Measurements from ENCODE around the gene CCDC190. TPM values are rescaled to one million over a fixed set of nuclear protein-coding genes. Genes with fewer than 3 reads are reported as not detected.
"Not testable (repeated sequence)": the region's sequence is repeated elsewhere in the genome, so short reads cannot be mapped to it uniquely, and the experiment has no call there.

The CCDC190 gene, protein sequence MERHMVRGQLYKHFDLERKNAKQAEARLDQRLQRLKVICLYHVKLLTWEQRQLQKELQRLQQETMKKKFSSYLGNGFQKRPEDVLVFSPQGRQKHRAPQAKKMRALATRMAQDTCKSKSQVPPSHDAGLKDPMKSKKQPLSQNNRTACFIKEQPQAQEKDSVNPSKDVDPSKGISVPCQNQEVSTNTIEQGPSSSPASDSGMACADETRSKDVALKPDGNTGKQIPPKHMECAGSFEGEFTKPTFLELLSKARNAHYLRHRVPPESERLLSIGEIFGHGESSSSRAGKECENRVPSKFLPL
- 1 to 10 TPM in 1 of 5 donors, under 1 TPM in 4; 0.60 to 1.2 (median 0.69) TPM for polyA plus RNA-seq (ENCODE audit: insufficient read depth in 1 of 5, insufficient read length in 5 of 5, low replicate concordance in 1 of 5)
- long read RNA-seq, donor 1, result 0 reads
- long read RNA-seq, donor 2, result 0 reads
- long read RNA-seq, donor 3, result 0 reads
- long read RNA-seq, donor 4, result 0 reads
- long read RNA-seq, donor 5, result 0 reads
- long read RNA-seq, donor 6, result 0 reads
- long read RNA-seq, donor 7, result 0 reads
- long read RNA-seq, donor 8, result 0 reads

- peak; percentile 14 to 16 for DNase-seq
These were observed at the start of gene CCDC190 for GRCh38 chr1:162861101-162861500. TSS of gene CCDC190 (minus strand) at chr1:162861175. CDS start at chr1:162859646, 1,529 bp downstream.

GRCh38 chr1:162910161-162910560 is 49.2 kb upstream of the CCDC190 start:
- DNase-seq, result no peak

- no peak for DNase-seq
These were observed 47.8 kb upstream of the CCDC190 start for GRCh38 chr1:162908780-162909179.

DNA sequence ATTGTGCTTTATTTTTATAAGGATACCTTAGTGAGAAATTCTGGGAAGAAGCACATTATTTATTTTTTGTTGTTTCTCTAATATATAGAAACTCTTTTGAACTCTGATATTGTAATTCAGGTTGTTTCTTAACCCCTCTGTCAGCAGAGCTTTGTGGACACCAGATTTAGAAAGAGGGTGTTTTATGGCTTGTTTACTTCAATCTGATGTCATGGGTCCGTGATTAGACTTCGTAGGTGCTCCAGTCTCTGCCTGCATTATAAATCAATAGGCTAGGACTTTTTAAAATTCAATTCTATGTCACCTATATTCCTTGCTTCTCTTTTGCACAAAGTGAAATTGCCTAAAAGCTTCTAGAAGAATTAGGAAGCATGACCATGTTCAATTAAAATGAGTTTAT is 47.3 kb upstream of the CCDC190 start:
- DNase-seq, result no peak

DNA sequence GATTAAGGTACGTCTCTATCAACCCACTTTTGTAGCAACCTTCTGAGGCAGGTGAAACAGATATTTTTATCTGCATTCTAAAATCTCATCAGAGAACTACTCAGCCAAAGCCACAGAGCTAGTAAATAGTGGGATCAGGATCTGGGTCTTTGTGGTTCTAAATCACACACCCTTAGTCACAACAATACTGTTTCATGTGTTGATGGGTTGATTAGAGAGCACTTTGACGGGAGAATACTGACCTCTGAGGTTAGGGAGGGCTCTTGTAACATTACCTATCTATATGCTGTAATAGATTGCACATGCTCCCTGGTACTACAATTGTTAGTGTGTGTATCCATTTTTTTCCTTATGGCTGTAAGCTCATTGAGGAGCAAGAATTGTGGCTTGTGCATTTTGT is 45.5 kb upstream of the CCDC190 start:
- no peak for DNase-seq

DNA sequence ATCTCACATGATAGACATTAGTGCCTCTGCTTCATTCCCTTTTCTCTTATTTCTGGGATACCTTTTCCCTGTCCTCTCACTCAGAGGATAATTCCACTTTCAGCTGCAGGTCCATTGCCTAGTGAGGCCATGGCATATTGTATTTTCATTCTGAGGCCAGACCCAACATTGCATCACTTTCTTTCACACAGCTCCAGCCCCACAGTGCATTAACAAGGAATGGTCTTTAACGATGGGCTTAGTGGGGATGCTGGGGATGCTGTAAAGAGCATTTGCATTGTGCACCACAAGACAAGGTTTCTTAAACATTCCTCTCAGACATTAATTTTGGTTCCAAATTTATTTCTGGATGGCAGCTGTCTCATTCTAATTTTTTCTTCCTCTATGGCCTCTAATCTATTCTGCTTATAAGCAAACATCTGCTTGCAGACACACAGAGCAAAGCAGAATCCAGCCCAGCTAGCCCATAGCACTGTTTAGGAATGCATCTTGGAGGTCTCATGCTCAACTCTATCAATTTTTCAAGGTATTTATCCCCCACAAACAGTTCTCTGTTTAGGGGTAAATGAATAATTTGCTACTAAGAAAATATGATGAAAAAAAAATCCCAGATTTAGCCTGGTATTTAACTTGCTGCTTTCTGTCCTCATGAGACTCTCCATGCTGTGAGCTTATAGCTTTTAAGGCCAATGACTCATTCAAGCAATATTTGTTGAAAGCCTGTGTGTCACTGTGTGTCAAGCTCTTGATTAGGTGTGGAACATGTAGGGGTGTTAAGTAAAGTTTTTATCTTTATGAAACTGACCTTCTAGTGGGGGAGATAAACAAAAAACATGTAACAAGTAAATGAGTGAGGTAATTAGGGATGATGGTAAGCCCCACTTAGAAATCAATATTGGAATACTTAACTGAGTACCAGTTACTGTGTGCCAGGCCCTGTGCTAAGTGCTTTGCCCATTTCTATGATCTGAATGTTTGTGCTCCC is 44.5 kb upstream of the CCDC190 start:
- no peak for DNase-seq

DNA sequence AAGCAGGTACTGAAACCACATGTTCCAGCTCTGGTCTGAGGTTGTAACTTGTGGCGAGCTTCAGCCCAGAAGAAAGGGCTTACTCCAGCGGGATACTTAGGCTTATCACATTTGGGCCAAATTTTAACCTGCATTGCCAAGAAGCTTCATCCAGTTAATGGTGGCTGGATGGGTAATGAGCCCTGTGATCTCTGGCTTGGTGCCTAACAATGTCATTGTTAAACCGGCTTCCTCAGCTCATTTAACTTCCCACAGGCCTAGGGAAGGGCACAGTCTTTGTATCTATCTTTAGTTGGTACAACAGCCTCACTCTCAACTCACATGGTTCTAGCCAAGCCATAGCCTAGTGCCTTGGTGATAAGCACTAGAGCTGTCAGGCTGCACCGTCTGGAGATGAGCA is 43.6 kb upstream of the CCDC190 start:
- no peak for DNase-seq

DNA sequence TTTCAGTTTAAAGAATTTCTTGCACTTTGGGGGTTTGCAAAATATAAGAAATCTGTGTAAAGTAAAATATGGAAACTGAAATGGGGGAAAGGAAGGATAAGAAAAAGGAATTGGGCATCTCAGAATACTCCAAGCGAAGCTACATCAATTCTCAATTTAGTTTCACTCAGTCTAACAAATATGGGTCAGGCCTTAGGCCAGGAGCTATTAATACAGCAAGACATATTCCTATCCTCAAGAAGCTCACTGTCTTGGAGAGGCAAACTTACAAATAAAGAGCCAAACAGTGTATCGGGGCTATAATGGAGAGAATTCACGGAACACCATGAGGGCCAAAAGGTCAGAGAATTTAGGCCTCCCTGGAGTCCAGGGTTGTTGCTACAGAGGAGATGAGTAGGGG is 43.0 kb upstream of the CCDC190 start:
- no peak for DNase-seq

- DNase-seq, result no peak
These were observed 42.3 kb upstream of the CCDC190 start for GRCh38 chr1:162903246-162903645.

- no peak for DNase-seq
These were observed 41.4 kb upstream of the CCDC190 start for GRCh38 chr1:162902416-162902815.

DNA sequence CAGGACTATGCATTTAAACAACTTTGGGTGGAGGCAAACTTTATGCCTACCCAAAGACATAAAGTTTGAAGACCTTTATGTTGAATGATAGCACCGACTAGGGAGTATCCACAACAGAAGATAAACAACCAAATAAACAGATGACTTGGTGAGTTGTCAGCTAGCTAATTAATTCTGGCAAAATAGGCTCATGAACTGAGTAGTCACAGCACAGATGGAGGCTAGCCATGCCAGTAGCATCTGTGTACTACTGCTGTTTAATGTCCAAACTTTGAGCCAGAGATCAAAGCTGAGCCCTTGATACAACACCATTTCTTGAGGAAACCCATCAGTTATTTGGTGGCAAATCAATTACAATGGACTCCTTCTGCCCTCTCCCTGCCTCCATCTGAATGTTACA is 40.3 kb upstream of the CCDC190 start:
- no peak for DNase-seq

DNA sequence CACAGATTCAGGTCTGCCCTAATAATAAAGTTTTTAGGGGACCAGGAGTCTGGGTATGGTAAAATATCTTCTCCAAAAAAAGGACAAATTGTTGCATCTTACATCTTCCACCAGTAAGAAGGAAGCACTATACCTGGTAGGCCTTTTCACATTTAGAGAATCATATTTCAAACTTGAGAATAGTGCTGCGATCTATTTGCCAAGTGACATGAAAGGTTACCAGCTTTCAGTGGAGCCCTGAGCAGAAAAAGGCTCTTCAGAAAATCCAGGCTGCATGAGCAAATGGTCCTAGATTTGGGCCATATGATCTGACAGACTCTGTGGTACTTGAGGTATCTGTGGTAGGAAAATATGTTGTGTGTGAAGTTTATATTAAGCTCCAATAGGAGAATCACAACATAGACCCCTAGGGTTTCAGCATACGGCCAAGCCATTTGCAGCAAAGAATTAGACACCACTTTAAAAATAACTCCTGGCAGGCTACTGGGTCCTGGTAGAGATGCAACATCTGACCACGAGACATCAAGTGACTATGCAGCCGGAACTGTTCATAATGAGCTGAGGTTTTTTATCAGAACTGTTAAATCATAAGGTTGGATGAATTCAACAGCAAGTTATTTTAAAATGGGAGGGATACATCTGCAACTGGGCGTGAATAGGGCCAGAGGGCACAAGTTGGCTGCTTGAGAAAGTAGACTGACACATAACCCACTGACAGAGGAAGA is 38.6 kb upstream of the CCDC190 start:
- no peak for DNase-seq

GRCh38 chr1:162893612-162893908 is 32.6 kb upstream of the CCDC190 start:
- no peak for DNase-seq

DNA sequence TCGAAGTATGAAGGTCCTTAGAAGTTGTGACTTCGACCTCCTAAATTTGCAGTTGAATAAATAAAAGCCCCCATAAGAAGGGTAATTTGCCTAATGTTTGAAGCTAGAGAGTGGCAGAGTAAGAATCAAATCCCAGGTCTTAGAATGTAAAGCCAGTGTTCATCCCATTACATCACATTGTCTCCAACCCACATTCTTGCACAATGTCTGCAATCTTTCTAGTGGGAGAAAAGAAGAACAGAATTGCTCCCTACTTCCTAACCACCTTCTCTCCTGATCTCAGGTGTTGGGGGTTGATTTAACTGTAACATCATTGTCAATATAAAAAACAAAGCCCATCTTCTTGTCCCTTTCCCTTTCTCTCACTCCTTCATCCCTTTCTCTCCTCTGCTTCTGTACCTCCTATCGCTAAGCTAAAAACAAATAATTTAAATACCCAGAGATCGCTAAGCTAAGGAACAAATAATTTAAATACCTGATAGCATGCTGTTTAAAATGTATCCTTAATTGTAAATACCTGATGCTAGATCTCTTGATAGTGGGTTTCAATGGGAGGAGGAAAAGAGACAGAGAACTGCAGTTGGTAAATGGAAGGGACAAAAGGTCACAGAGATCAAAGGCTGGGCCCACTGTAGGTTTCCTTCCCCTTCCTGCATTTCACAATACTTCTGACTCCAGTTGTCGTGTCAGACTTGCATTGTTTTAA is 32.1 kb upstream of the CCDC190 start:
- DNase-seq, result no peak

- peak; percentile 35 to 55 for DNase-seq
These were observed 29.0 kb upstream of the CCDC190 start for GRCh38 chr1:162889989-162890388.

- no peak for DNase-seq
These were observed 25.7 kb upstream of the CCDC190 start for GRCh38 chr1:162886705-162887104.

- DNase-seq, result no peak
These were observed 24.3 kb upstream of the CCDC190 start for GRCh38 chr1:162885265-162885664.

DNA sequence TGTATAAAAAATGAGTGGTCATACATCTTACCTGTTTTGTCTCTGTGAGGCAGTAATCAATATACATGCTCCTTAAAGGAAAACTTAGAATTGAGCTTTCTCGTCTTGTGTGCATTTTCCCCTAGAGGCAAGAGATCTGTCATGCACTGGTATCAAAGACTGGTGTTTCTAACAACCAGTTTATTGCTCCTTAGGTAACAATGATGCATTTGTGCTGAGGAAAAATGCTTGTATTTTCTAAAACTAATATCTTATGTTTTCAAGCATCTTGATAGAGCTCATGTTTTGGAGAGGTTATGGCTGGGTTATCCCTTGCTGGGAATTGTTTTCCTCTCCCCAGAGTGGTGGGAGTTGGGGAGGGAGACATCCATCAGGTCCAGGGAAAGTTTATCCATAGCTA is 23.9 kb upstream of the CCDC190 start:
- no peak for DNase-seq

- DNase-seq, result no peak
These were observed 21.3 kb upstream of the CCDC190 start for GRCh38 chr1:162882248-162882674.

DNA sequence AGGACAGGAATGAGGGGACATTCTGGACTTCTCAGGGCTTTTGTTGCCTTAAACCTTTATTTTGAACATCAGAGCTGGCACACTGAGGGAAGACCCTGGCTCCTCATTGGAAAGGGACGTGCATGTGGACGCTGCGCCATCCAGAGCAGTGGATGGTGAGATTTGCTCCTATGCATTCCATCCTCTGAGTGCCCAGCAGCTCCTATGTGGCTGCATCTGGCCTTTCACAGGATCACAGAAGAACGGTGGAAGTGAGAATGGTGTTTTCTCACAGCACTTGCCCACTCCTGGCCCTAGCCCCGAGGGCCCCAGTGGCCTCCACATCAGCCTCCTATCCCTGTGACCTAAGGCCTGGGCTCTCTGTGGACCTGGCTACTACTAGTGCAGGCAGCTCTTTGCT is 20.6 kb upstream of the CCDC190 start:
- no peak for DNase-seq

GRCh38 chr1:162880617-162881016 is 19.6 kb upstream of the CCDC190 start:
- not testable (repeated sequence) for DNase-seq
